ENCODE measurements around the gene MAPK14. TPM values are rescaled to one million over a fixed set of nuclear protein-coding genes. Genes with fewer than 3 reads are reported as not detected.

The MAPK14 gene
- total RNA-seq, 1 experiment from 2014 or later = 56.8 TPM

DNA sequence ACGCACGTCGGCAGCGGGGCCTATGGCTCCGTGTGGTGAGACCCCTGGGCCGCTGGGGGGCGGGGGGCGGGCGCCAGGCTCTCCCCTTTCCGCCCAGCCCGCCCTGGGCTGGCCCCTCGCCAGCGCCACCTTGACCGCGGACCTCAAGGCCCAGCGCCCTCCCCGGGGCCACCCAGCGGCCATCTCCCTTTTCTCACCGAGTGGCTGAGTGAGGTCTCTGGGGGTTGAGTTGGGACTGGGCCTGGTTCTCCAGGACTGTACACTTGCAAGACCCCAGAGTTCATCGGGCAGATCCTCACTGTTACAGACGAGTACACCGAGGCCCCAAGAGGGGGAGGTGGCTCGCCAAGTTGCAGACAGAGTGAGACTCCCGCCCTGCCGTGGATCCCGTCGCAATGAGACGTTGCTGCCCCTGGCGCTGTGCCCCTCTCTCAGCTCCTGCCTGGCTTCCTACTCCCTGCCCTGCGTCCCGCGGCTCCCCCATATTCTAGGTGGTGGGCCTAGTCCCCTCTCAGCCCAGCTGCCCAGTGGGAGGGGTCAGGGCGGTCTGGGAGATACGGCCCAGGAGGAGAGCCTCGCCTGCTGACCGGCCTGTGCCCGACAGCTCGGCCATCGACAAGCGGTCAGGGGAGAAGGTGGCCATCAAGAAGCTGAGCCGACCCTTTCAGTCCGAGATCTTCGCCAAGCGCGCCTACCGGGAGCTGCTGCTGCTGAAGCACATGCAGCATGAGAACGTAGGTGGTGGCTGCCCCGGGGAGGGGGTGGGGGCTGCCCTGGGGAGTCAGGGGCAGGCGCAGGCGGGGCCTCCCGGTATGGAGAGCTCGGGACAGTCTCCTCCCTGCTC is 103.3 kb downstream of the MAPK14 start:
- POLR2A ChIA-PET (ENCODE audit: unreplicated experiment) = interaction anchor here (0.8 kb wide), 1 partner anchor 102 kb away, joined by 5 read pairs; no protein-coding TSS in a partner anchor
- H4K20me1 ChIP-seq (ENCODE audit: low read length) = no peaks in the 10 kb centered on the region
- no peaks in the 10 kb centered on the region for H3K36me3 ChIP-seq (ENCODE audit: low read depth, low read length)
- peak overlapping the region; percentile 69 for H3K9ac ChIP-seq (ENCODE audit: low read length)
- peak overlapping the region; percentile 97 for H3K4me2 ChIP-seq (ENCODE audit: low read length)
- H3K27me3 ChIP-seq (ENCODE audit: low read length) = no peaks in the 10 kb centered on the region
- peak overlapping the region; percentile 51 for H3K27ac ChIP-seq (ENCODE audit: low read length)
- TF ChIP-seq EZH2phosphoT487 (IDR thresholded peaks at IDR 0.05; ENCODE audit: borderline replicate concordance, low read length) = no peak
- TF ChIP-seq, protein P1, sequence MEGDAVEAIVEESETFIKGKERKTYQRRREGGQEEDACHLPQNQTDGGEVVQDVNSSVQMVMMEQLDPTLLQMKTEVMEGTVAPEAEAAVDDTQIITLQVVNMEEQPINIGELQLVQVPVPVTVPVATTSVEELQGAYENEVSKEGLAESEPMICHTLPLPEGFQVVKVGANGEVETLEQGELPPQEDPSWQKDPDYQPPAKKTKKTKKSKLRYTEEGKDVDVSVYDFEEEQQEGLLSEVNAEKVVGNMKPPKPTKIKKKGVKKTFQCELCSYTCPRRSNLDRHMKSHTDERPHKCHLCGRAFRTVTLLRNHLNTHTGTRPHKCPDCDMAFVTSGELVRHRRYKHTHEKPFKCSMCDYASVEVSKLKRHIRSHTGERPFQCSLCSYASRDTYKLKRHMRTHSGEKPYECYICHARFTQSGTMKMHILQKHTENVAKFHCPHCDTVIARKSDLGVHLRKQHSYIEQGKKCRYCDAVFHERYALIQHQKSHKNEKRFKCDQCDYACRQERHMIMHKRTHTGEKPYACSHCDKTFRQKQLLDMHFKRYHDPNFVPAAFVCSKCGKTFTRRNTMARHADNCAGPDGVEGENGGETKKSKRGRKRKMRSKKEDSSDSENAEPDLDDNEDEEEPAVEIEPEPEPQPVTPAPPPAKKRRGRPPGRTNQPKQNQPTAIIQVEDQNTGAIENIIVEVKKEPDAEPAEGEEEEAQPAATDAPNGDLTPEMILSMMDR (conservative IDR thresholded peaks at IDR 0.05; ENCODE audit: low read depth, low read length) = peak; percentile 38; the same call in 1 of the 2 replicates
- peaks cover 24% of the 10 kb centered on the region for H3K79me2 ChIP-seq (ENCODE audit: low read length)
- no peaks in the 10 kb centered on the region for H3K9me3 ChIP-seq (ENCODE audit: low read length)
- DNase-seq (peak; percentile 60), ATAC-seq (peak; percentile 52)
- H3F3A ChIP-seq (ENCODE audit: low read length, unreplicated experiment) = no peaks in the 10 kb centered on the region
- H2AFZ ChIP-seq (ENCODE audit: low read length) = peak overlapping the region; percentile 96
- BruUV-seq (replicated peaks) = no TSS peak
- CTCF ChIA-PET = interaction anchor here (0.6 kb wide), 1 partner anchor 348 kb away, joined by 11 read pairs; no protein-coding TSS in a partner anchor
- intact Hi-C loops (cut with micrococcal nuclease) = loop anchor here (1.0 kb wide), 1 partner anchor 65 kb away; the partner anchor contains the start of gene BRPF3
- peaks cover 39% of the 10 kb centered on the region for H3K4me1 ChIP-seq (ENCODE audit: insufficient read depth, low read length)
- no peaks in the 10 kb centered on the region for H3K9me2 ChIP-seq (replicated peaks; ENCODE audit: low read length)
- H3K4me3 ChIP-seq (ENCODE audit: low read length) = peak overlapping the region; percentile 75

DNA sequence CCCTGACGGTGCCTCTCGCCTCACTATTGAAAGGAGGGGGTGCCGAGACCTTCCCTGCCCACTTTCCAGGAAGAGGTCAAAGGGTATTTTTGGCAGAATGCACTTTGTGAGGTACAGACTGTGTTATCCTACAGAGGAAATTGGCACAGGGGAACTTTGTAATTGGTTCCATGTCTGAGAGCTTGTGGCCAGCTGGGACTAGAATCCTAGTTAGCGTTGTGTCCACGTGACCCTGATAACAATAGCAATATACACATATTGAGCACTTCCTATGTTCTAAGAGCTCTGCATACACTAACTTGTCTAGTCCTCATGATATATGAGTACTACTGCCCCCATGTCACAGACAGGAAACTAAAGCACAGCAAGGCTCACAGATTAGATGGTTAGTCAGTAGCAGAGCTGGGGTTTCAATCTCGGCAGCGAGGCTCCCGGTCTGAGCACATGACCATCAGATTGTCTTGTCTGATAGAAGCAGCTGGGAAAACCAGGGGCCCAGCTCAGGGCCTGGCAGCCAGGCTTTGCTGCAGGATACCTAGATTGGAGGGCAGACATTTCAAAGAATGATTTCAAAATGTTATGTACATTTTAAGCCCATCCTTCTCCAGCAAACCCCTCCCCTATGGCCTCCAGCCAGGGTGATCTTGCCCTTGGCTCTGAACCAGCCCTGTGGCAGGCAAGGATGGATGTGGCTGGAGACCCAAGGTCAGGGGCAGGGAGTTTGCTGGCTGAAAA is 104.1 kb downstream of the MAPK14 start:
- ChIA-PET CTCF (no interaction called here), POLR2A (ENCODE audit: unreplicated experiment) (interaction anchor here (0.8 kb wide), 1 partner anchor 103 kb away, joined by 5 read pairs; no protein-coding TSS in a partner anchor)
- no peaks in the 10 kb centered on the region for H3K36me3 ChIP-seq (ENCODE audit: low read depth, low read length)
- peak overlapping the region; percentile 51 for H3K27ac ChIP-seq (ENCODE audit: low read length)
- DNase-seq (peak; percentile 51), ATAC-seq (peak; percentile 6)
- TF ChIP-seq, protein P1 (conservative IDR thresholded peaks at IDR 0.05; ENCODE audit: low read depth, low read length) = no peak
- TF ChIP-seq EZH2 (IDR thresholded peaks at IDR 0.05; ENCODE audit: low read length, unreplicated experiment) = no peak
- no peak for TF ChIP-seq EZH2phosphoT487 (IDR thresholded peaks at IDR 0.05; ENCODE audit: borderline replicate concordance, low read length)
- TSS peak; percentile 32 for BruUV-seq (replicated peaks)
- no peaks in the 10 kb centered on the region for H3K27me3 ChIP-seq (ENCODE audit: low read length)
- peak overlapping the region; percentile 69 for H3K9ac ChIP-seq (ENCODE audit: low read length)
- peak overlapping the region; percentile 97 for H3K4me2 ChIP-seq (ENCODE audit: low read length)
- H3K9me3 ChIP-seq (ENCODE audit: low read length) = no peaks in the 10 kb centered on the region
- peaks cover 24% of the 10 kb centered on the region for H3K79me2 ChIP-seq (ENCODE audit: low read length)
- intact Hi-C loops (cut with micrococcal nuclease) = no loop called here
- no peaks in the 10 kb centered on the region for H3K9me2 ChIP-seq (replicated peaks; ENCODE audit: low read length)
- H3K4me3 ChIP-seq (ENCODE audit: low read length) = peak overlapping the region; percentile 75
- peak overlapping the region; percentile 96 for H2AFZ ChIP-seq (ENCODE audit: low read length)
- H3F3A ChIP-seq (ENCODE audit: low read length, unreplicated experiment) = no peaks in the 10 kb centered on the region
- peaks cover 39% of the 10 kb centered on the region for H3K4me1 ChIP-seq (ENCODE audit: insufficient read depth, low read length)
- H4K20me1 ChIP-seq (ENCODE audit: low read length) = no peaks in the 10 kb centered on the region

All from PC-3 (cell line).